Activated CD4-positive, alpha-beta memory T cell treated with anti-CD3 and anti-CD28 coated beads for 36 hours (primary cell): ENCODE measurements around the gene TRPV4. TPM values are rescaled to one million over a fixed set of nuclear protein-coding genes. Genes with fewer than 3 reads are reported as not detected.
A peak's percentile ranks its signal among the peaks of the same experiment; 100 is the strongest.

Experiments used
- CTCF ChIA-PET: fragments of 350-600 bp; sonication (Branson Sonifier 250); formaldehyde crosslinking; loops from one replicate; lab custom pipeline; 2021; ENCODE audit warnings: antibody characterized with exemption, inconsistent platforms; lab: Charles Lee
- POLR2A ChIA-PET: fragments of 350-600 bp; sonication (Branson Sonifier 250); formaldehyde crosslinking; loops from one replicate; lab custom pipeline; 2021; ENCODE audit warnings: antibody characterized with exemption; lab: Charles Lee
- DNase-seq: peaks from one replicate; pipeline ENCODE4 v3.0.0-alpha.2; 2020
- H3K27ac Mint-ChIP-seq: one replicate; pipeline ENCODE4 v1.8.0; 2021; ENCODE audit warnings: mixed read lengths
- H3K27me3 Mint-ChIP-seq: one replicate; pipeline ENCODE4 v1.8.0; 2021; ENCODE audit warnings: mixed read lengths
- H3K36me3 Mint-ChIP-seq: one replicate; pipeline ENCODE4 v1.8.0; 2021; ENCODE audit warnings: mixed read lengths
- H3K4me1 Mint-ChIP-seq: one replicate; pipeline ENCODE4 v1.8.0; 2021; ENCODE audit warnings: low read depth, mixed read lengths
- H3K4me3 Mint-ChIP-seq: one replicate; pipeline ENCODE4 v1.8.0; 2021; ENCODE audit warnings: mild to moderate bottlenecking, mixed read lengths
- H3K9me3 Mint-ChIP-seq: one replicate; pipeline ENCODE4 v1.8.0; 2021; ENCODE audit warnings: mixed read lengths
- intact Hi-C: fragments of 100-400 bp; cut with micrococcal nuclease; formaldehyde crosslinking; loops from one replicate; pipeline ENCODE4 v1.15.1; 2023
- total RNA-seq, 2 experiments: library from RNA; stranded (reverse); gene quantifications; one replicate each; pipeline ENCODE4 v1.2.3, GENCODE V29; 2021

TRPV4 gene
- total RNA-seq, 2 experiments from 2014 or later, result not detected

DNA sequence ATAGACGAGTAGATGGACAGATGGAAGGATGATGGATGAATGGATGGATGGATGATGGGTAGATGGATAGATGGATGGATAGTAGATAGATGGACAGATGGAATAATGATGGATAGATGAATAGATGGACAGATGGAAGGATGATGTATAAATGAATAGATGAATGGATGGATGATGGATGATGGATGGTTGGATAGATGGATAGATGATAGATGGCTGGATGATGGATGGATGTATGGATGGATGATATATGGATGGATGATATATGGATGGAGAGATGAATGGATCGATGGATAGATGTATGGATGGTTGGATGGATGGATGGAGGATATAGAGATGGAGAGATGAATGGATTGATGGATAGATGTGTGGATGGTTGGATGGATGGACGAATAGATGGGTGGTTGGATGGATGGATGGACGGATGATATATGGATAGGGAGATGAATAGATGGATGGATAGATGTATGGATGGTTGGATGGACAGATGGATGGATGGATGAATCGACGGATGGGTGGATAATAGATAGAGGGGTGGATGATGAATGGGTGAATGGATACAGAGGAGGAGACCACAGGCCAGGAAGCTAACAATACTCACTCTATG, 19.3 kb downstream of the TRPV4 start:
- CTCF ChIA-PET, result no interaction called here
- Mint-ChIP-seq H3K36me3 (no peaks in the 10 kb centered on the region), H3K27ac (no peak overlapping the region), H3K9me3 (no peaks in the 10 kb centered on the region), H3K4me3 (no peak overlapping the region), H3K27me3 (peaks cover 2% of the 10 kb centered on the region), H3K4me1 (no peaks in the 10 kb centered on the region)
- POLR2A ChIA-PET, result no interaction called here
- intact Hi-C loops, result no loop called here
- DNase-seq, result no peak

DNA sequence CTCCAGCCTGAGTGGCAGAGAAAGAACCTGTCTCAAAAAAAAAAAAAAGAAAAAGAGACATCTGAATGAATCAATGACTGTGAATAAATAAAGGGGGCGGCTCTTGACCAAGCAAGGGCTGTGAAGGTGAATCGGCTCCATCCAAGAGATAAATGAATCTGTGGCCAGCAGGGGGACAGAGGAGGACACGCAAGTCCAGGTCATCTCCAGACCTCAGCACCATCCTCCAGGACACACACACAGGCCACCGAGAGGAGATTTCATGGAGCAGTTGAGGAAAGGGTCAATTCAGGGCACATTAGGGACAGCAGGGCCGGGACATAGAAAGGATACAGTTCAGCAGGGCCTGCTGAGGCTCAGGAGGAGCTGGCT, 21.6 kb downstream of the TRPV4 start:
- no peaks in the 10 kb centered on the region for H3K36me3 Mint-ChIP-seq
- H3K27ac Mint-ChIP-seq, result no peak overlapping the region
- H3K4me3 Mint-ChIP-seq, result no peak overlapping the region
- H3K9me3 Mint-ChIP-seq, result no peaks in the 10 kb centered on the region
- intact Hi-C loops, result no loop called here
- POLR2A ChIA-PET, result no interaction called here
- H3K4me1 Mint-ChIP-seq, result no peaks in the 10 kb centered on the region
- H3K27me3 Mint-ChIP-seq, result no peaks in the 10 kb centered on the region
- CTCF ChIA-PET, result interaction anchor here (0.8 to 1.4 kb wide), 2 partner anchors 34 kb away, joined by 4 to 6 read pairs; no protein-coding TSS in a partner anchor
- DNase-seq, result no peak

DNA sequence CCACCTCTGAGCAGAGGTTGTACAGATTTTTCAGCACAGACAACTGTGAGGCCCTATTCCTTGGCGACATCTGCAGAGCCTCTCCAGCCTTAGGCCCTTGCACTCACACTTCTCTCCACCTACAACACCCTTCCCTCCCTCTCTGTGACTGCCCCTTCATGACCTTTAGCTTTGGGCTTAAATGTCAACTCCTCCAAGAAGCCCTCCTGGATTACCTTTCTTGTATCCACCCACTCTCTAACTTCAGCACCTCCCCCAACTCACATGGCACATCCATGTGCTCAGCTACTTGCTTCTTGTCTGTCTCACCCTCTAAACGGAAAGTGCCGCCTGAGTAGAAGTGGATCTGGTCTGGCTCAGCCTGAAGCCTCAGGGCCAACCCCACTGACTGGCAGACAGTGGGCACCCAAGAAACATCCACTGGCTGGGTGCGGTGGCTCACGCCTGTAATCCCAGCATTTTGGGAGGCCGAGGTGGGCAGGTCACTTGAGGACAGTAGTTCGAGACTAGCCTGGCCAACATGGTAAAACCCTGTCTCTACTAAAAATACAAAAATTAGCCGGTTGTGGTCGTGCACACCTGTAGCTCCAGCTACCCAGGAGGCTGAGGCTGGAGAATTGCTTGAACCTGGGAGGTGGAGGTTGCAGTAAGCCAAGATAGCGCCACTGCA, 22.1 kb downstream of the TRPV4 start:
- ChIA-PET POLR2A (no interaction called here), CTCF (interaction anchor here (1.4 kb wide), 1 partner anchor 34 kb away, joined by 6 read pairs; no protein-coding TSS in a partner anchor)
- H3K27me3 Mint-ChIP-seq, result no peaks in the 10 kb centered on the region
- H3K4me1 Mint-ChIP-seq, result no peaks in the 10 kb centered on the region
- DNase-seq, result no peak
- H3K4me3 Mint-ChIP-seq, result no peak overlapping the region
- intact Hi-C loops, result no loop called here
- H3K36me3 Mint-ChIP-seq, result no peaks in the 10 kb centered on the region
- H3K27ac Mint-ChIP-seq, result no peak overlapping the region
- H3K9me3 Mint-ChIP-seq, result no peaks in the 10 kb centered on the region

DNA sequence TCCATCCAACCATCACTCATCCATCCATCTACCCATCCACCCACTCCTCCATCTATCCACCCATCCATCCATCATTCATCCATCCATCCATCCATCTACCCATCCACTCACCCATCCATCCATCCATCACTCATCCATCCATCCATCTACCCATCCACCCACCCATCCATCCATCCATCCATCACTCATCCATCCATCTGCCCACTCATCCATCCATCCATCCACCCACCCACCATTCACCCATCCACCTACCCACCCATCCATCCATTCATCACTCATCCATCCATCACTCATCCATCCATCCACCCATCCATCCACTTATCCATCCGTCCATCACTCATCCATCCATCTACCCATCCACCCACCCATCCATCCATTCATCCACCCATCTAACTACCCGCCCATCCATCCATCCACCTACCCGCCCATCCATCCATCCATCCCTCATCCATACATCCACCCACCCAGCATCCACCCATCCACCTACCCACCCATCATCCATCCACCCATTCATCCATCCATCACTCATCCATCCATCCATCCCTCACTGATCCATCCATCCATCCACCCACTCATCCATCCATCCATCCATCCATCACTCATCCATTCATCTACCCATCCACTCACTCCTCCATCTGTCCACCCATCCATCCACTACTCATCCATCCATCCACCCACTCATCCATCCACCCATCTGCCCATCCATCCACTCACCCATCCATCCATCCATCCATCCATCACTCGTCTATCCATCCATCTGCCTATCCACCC, 24.1 kb downstream of the TRPV4 start:
- Mint-ChIP-seq H3K4me1 (no peaks in the 10 kb centered on the region), H3K9me3 (no peaks in the 10 kb centered on the region), H3K4me3 (no peak overlapping the region), H3K36me3 (no peaks in the 10 kb centered on the region), H3K27ac (no peak overlapping the region), H3K27me3 (no peaks in the 10 kb centered on the region)
- no peak for DNase-seq
- intact Hi-C loops, result no loop called here
- ChIA-PET POLR2A (no interaction called here), CTCF (interaction anchor here (5.4 kb wide), 1 partner anchor 35 kb away, joined by 92 read pairs; no protein-coding TSS in a partner anchor)

DNA sequence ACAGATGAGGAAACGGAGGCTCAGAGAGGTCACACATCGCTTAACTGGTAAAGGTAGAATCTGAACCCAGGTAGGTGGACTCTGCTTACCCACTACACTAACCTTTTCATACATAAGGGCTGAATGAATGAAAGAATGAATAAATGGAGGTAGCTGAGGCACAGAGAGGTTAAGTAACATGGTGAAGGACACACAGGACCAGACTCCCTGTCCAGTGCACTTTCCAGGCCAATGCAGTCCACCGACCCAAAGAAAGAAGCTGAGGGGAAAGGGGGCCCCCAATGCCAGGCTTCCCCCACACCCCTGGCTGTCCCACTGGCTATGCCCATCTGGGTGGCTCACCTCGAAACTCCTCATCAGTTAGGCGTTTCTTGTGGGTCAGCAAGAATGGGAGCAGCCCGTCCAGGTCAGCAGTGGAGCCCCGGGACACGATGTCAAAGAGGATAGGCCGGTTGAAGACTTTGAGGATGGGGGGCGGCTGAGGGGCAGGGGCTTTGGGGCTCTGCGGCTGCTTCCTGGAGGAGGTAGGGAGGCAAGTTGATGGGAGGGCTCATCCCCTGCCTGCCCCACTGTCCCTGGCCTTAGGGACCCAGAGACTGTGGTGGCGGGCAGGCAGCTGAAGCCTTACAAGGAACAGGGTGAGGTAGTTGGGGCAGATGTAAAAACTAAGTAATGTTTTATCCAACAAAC, 25.1 kb downstream of the TRPV4 start:
- CTCF ChIA-PET, result interaction anchor here (5.4 kb wide), 1 partner anchor 36 kb away, joined by 92 read pairs; no protein-coding TSS in a partner anchor

DNA sequence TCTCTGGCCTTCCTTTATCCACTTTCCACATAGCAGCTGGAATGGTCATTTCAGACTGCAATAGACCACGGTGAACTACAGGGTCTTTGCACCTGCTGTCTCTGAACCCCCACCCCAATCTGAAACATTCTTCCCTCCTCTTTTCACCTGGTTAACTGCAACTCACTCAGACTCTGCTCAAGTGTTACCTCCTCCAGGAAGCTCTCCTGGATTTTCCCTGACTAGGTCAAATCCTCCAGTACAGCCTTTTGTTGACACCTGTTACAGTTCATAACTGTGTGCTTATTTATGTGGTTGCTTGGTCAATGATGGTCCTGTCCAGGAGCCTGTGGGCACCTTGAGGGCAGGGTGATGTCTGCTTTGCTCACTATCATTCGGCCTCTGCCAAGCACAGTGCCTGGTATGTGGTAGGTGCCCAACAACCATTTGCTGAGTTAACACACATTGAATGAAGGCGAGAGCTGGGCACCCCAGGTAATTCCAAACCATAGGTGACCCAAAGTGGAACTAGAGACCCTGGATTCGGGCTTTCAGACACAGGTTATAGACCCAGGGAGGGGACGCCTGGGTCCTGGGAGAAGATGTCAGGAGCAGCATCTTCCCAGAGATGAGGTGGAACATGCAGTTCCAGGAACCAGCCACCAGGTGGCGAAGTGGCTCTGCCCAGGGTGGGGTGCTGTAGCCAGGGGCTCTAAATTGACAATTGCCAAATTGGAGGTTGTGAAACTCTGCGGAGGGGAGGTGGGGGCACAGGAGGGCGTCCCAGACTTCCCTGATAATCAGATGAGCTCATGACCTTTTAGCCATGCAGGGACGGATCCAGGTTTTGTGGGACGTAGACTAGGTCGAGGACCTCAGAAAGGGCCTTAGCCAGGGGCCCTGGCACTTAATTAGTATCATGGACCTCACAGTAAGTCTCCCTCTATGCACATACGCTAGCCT, 28.1 kb downstream of the TRPV4 start:
- Mint-ChIP-seq H3K27me3 (no peaks in the 10 kb centered on the region), H3K27ac (no peak overlapping the region), H3K4me1 (no peaks in the 10 kb centered on the region), H3K9me3 (no peaks in the 10 kb centered on the region), H3K36me3 (no peaks in the 10 kb centered on the region), H3K4me3 (no peak overlapping the region)
- peak; percentile 77 for DNase-seq
- ChIA-PET CTCF (interaction anchor here (0.6 to 5.4 kb wide), 26 partner anchors 8 to 415 kb away, joined by 3 to 92 read pairs (median 3); partner anchors contain the start of gene TRPV4), POLR2A (no interaction called here)
- intact Hi-C loops, result loop anchor here (1.0 to 2.0 kb wide), 3 partner anchors 40 to 75 kb away; partner anchors contain the start of gene GLTP

More for the DNA sequence above, 25.1 kb downstream of the TRPV4 start:
- Mint-ChIP-seq H3K4me1 (no peaks in the 10 kb centered on the region), H3K27ac (no peak overlapping the region), H3K27me3 (no peaks in the 10 kb centered on the region), H3K4me3 (no peak overlapping the region), H3K36me3 (no peaks in the 10 kb centered on the region), H3K9me3 (no peaks in the 10 kb centered on the region)
- DNase-seq, result no peak
- POLR2A ChIA-PET, result no interaction called here
- intact Hi-C loops, result no loop called here

DNA sequence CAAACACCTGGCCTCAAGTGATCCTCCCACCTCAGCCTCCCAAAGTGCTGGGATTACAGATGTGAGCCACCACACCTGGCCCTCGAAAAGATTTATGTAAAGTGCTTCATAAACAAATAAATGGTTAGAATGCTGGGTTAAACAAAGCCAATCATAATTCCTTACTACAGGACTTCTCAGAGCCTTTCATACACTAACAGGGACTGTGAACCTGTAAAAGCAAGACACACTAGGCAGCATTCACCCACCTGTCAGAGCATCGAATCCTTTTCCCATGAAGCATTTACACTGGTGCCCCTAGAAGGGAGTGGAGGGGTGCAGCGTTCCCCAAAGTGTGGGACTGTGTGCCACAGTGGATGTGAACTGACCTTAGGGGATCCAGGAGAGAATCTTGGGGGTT, 29.5 kb downstream of the TRPV4 start:
- no peak overlapping the region for H3K27ac Mint-ChIP-seq
- H3K36me3 Mint-ChIP-seq, result no peaks in the 10 kb centered on the region
- no peak for DNase-seq
- H3K27me3 Mint-ChIP-seq, result no peaks in the 10 kb centered on the region
- intact Hi-C loops, result loop anchor here (2.0 kb wide), 1 partner anchor 49 kb away; no protein-coding TSS in a partner anchor
- POLR2A ChIA-PET, result no interaction called here
- H3K4me1 Mint-ChIP-seq, result no peaks in the 10 kb centered on the region
- CTCF ChIA-PET, result interaction anchor here (0.8 to 5.4 kb wide), 5 partner anchors 33 to 125 kb away, joined by 3 to 92 read pairs (median 5); no protein-coding TSS in a partner anchor
- H3K4me3 Mint-ChIP-seq, result no peak overlapping the region
- H3K9me3 Mint-ChIP-seq, result no peaks in the 10 kb centered on the region

DNA sequence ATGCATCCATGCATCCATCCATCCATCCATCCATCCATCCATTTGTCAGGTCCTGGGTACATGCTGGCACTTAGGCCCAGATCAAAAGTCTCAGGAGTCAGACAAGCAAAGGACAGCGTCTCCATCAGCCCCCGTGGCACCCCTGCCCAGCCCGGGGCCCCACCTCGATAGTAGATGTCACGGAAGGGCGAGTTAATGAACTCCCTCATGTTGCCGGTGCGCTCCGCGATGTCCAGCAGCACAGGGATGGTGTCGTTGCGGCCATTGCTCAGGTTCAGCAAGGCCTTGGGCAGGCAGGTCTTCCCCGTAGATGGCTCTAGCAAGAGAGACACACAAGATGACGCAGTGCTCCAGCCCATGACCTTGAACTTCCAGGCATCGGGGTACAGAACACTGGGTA, 30.4 kb downstream of the TRPV4 start:
- intact Hi-C loops, result no loop called here
- ChIA-PET CTCF (no interaction called here), POLR2A (no interaction called here)
- Mint-ChIP-seq H3K9me3 (no peaks in the 10 kb centered on the region), H3K27ac (no peak overlapping the region), H3K4me1 (no peaks in the 10 kb centered on the region), H3K36me3 (no peaks in the 10 kb centered on the region), H3K27me3 (no peaks in the 10 kb centered on the region), H3K4me3 (no peak overlapping the region)
- no peak for DNase-seq

DNA sequence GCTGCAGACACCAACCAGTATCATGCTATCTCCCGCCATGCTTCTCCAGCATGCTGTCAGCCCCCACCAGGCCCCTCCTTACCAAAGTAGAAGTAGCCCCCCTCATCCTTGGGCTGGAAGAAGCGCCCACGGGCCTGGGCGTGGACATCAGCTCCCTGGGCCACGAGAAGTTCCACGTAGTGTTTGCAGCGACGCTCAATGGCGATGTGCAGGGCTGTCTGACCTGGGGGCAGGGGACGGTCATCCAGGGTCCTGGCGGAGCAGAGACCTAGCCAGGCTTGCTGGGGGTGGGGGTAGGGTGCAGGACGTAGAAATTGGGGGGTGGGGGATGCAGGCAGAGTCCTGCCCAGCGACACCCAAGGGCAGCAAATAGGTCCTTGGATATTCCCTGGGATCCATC, 32.7 kb downstream of the TRPV4 start:
- Mint-ChIP-seq H3K36me3 (no peaks in the 10 kb centered on the region), H3K27me3 (peaks cover 2% of the 10 kb centered on the region), H3K4me1 (no peaks in the 10 kb centered on the region), H3K27ac (no peak overlapping the region), H3K4me3 (no peak overlapping the region), H3K9me3 (no peaks in the 10 kb centered on the region)
- ChIA-PET CTCF (no interaction called here), POLR2A (no interaction called here)
- intact Hi-C loops, result no loop called here
- DNase-seq, result no peak

DNA sequence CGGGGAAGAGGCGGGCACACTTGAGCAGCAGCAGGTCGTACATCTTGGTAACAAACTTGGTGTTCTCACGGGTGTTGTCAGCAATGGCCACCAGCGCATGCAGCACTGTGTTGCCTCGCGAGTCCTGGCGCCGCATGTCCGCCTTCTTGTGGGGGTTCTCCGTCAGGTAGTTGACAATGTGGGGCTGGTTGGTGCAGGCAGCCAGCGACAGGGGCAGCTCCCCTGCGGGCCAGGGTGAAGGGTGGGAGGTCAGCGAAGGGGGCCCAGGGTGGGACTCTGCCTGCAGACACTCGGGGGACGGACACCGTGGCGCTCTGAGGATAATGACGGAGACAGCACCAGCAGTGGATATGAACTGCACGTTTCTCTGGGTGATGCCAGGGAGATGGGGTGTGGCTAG, 34.5 kb downstream of the TRPV4 start:
- Mint-ChIP-seq H3K4me3 (no peak overlapping the region), H3K9me3 (no peaks in the 10 kb centered on the region), H3K27ac (no peak overlapping the region), H3K27me3 (peaks cover 5% of the 10 kb centered on the region), H3K4me1 (no peaks in the 10 kb centered on the region), H3K36me3 (no peaks in the 10 kb centered on the region)
- ChIA-PET CTCF (no interaction called here), POLR2A (no interaction called here)
- DNase-seq, result no peak
- intact Hi-C loops, result no loop called here
